DMS114 treated with DMSO at 0.1 percent for 48 hours (cell line): Measurements from ENCODE around the gene KCNJ18.
"Not testable (repeated sequence)": the region's sequence is repeated elsewhere in the genome, so short reads cannot be mapped to it uniquely, and the experiment has no call there.

Experiments
- DNase-seq: peaks from one replicate; lab custom pipeline; 2025; ENCODE audit not compliant: unreplicated experiment; lab: John Stamatoyannopoulos, UW

Gene KCNJ18

DNA sequence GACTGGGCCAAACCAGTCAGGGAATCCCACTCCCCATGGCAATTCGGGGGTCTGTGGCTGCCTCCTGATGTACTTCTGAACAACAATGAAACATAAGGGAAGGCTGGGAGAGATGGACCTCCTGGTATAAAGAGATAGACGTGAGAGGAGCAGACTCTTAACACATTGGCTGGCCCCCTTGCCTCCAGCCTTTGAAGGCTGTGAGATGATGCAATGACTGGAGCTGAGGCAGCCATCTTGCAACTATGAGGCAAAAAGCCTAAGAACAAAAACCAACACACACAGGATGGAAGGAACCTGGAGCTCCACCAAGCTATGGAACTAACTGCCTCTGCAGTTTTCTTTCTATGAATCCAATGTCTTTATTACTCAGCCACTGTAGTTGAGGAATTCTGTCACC, 58.8 kb downstream of the KCNJ18 start:
- not testable (repeated sequence) for DNase-seq
